H9 (cell line): ENCODE measurements around the gene CD164. TPM values are rescaled to one million over a fixed set of nuclear protein-coding genes. Genes with fewer than 3 reads are reported as not detected.

Experiments
- DNase-seq: peaks from one replicate; pipeline ENCODE4 v3.0.0-alpha.2; 2017
- H2AFZ ChIP-seq: one replicate; pipeline ENCODE4 v1.6.1; 2013; ENCODE audit warnings: mild to moderate bottlenecking, low read length, control low read depth, moderate library complexity
- H2AK5ac ChIP-seq: 2 replicates; pipeline ENCODE4 v1.6.1; 2013; ENCODE audit warnings: low read length, control low read depth, mixed read lengths; ENCODE audit not compliant: insufficient read length
- H2BK120ac ChIP-seq: one replicate; pipeline ENCODE4 v1.6.1; 2013; ENCODE audit warnings: low read depth, mild to moderate bottlenecking, low read length, control low read depth, inconsistent platforms; ENCODE audit not compliant: poor library complexity, severe bottlenecking
- H2BK12ac ChIP-seq: 2 replicates; pipeline ENCODE4 v1.6.1; 2013; ENCODE audit warnings: low read length, control low read depth, mixed read lengths, low read depth; ENCODE audit not compliant: insufficient read length
- H2BK15ac ChIP-seq: 2 replicates; pipeline ENCODE4 v1.6.1; 2013; ENCODE audit warnings: low read depth, low read length, control low read depth
- H2BK20ac ChIP-seq: one replicate; pipeline ENCODE4 v1.6.1; 2013; ENCODE audit warnings: low read depth, mild to moderate bottlenecking, low read length, control low read depth, inconsistent platforms; ENCODE audit not compliant: poor library complexity, severe bottlenecking
- H2BK5ac ChIP-seq: 2 replicates; pipeline ENCODE4 v1.6.1; 2013; ENCODE audit warnings: low read length, control low read depth, mixed read lengths; ENCODE audit not compliant: insufficient read length
- H3K14ac ChIP-seq: 2 replicates; pipeline ENCODE4 v1.6.1; 2013; ENCODE audit warnings: low read length, control low read depth; ENCODE audit not compliant: insufficient read depth
- H3K18ac ChIP-seq: 2 replicates; pipeline ENCODE4 v1.6.1; 2013; ENCODE audit warnings: low read depth, mild to moderate bottlenecking, mixed read lengths, low read length, control low read depth; ENCODE audit not compliant: insufficient read length
- H3K23ac ChIP-seq: 2 replicates; pipeline ENCODE4 v1.6.1; 2013; ENCODE audit warnings: low read length, control low read depth, mixed read lengths, low read depth; ENCODE audit not compliant: insufficient read length
- H3K23me2 ChIP-seq: 2 replicates; pipeline ENCODE4 v1.6.1; 2013; ENCODE audit warnings: low read depth, mild to moderate bottlenecking, mixed read lengths, low read length, control low read depth; ENCODE audit not compliant: insufficient read length, poor library complexity, severe bottlenecking
- H3K27ac ChIP-seq: 2 replicates; pipeline ENCODE4 v1.5.1; 2013; ENCODE audit warnings: low read length, control low read depth, mixed read lengths, low read depth; ENCODE audit not compliant: insufficient read length
- H3K27me3 ChIP-seq: 2 replicates; pipeline ENCODE4 v1.6.1; 2013; ENCODE audit warnings: low read length, control low read depth, inconsistent platforms; ENCODE audit not compliant: insufficient read depth
- H3K4ac ChIP-seq: 2 replicates; pipeline ENCODE4 v1.6.1; 2013; ENCODE audit warnings: low read depth, mild to moderate bottlenecking, control low read depth, inconsistent platforms, low read length, moderate library complexity
- H3K4me1 ChIP-seq: 2 replicates; pipeline ENCODE4 v1.6.1; 2013; ENCODE audit warnings: low read length, control low read depth, inconsistent platforms; ENCODE audit not compliant: insufficient read depth
- H3K4me2 ChIP-seq: 2 replicates; pipeline ENCODE4 v1.6.1; 2013; ENCODE audit warnings: low read length, control low read depth, mixed read lengths; ENCODE audit not compliant: insufficient read length, insufficient read depth
- H3K56ac ChIP-seq: 2 replicates; pipeline ENCODE4 v1.6.1; 2013; ENCODE audit warnings: low read depth, mild to moderate bottlenecking, mixed read lengths, low read length, control low read depth; ENCODE audit not compliant: insufficient read length
- H3K79me1 ChIP-seq: 2 replicates; pipeline ENCODE4 v1.6.1; 2013; ENCODE audit warnings: low read depth, mild to moderate bottlenecking, moderate library complexity, low read length, control low read depth, inconsistent platforms; ENCODE audit not compliant: insufficient read depth, poor library complexity, severe bottlenecking
- H3K79me2 ChIP-seq: 2 replicates; pipeline ENCODE4 v1.6.1; 2013; ENCODE audit warnings: low read length, control low read depth, inconsistent platforms; ENCODE audit not compliant: insufficient read depth
- H3K9ac ChIP-seq: 2 replicates; pipeline ENCODE4 v1.6.1; 2013; ENCODE audit warnings: low read length, control low read depth, mixed read lengths; ENCODE audit not compliant: insufficient read length; ENCODE audit errors: extremely low read depth
- H3K9me3 ChIP-seq: one replicate; pipeline ENCODE4 v1.6.1; 2013; ENCODE audit warnings: low read depth, low read length, inconsistent platforms; ENCODE audit not compliant: control insufficient read depth
- H3T11ph ChIP-seq: one replicate; pipeline ENCODE4 v1.6.1; 2013; ENCODE audit warnings: mild to moderate bottlenecking, low read length, control low read depth, inconsistent platforms
- H4K20me1 ChIP-seq: one replicate; pipeline ENCODE4 v1.6.1; 2013; ENCODE audit not compliant: control insufficient read depth, insufficient read length, insufficient read depth
- H4K5ac ChIP-seq: 2 replicates; pipeline ENCODE4 v1.6.1; 2013; ENCODE audit warnings: low read depth, mild to moderate bottlenecking, mixed read lengths, low read length, control low read depth; ENCODE audit not compliant: insufficient read length
- H4K8ac ChIP-seq: replicated peaks from 2 replicates; pipeline ENCODE4 v1.6.1; 2013; ENCODE audit warnings: low read length, control low read depth, mixed read lengths, low read depth; ENCODE audit not compliant: insufficient read length
- H4K91ac ChIP-seq: 2 replicates; pipeline ENCODE4 v1.6.1; 2013; ENCODE audit warnings: low read depth, mild to moderate bottlenecking, moderate library complexity, mixed read lengths, low read length, control low read depth; ENCODE audit not compliant: insufficient read length
- H3K27ac Mint-ChIP-seq, 3 experiments: 2 replicates in 2 of 3; 3 replicates in 1 of 3; pipeline ENCODE4 v1.8.0; 2020 to 2021; ENCODE audit warnings: mixed read lengths in 3 of 3, mild to moderate bottlenecking in 1 of 3, moderate library complexity in 1 of 3
- H3K27me3 Mint-ChIP-seq: 2 replicates; pipeline ENCODE4 v1.8.0; 2021; ENCODE audit warnings: low read depth, mild to moderate bottlenecking, moderate library complexity, mixed read lengths
- H3K36me3 Mint-ChIP-seq, 3 experiments: 2 replicates in 2 of 3; 3 replicates in 1 of 3; pipeline ENCODE4 v1.8.0; 2020 to 2021; ENCODE audit warnings: low read depth in 3 of 3, mixed read lengths in 3 of 3; ENCODE audit not compliant: insufficient read depth in 1 of 3
- H3K4me1 Mint-ChIP-seq, 2 experiments: 2 replicates each; pipeline ENCODE4 v1.8.0; 2020; ENCODE audit warnings: mixed read lengths in 2 of 2
- H3K4me3 Mint-ChIP-seq, 2 experiments: 2 replicates in 1 of 2; 3 replicates in 1 of 2; pipeline ENCODE4 v1.8.0; 2020 to 2021; ENCODE audit warnings: mild to moderate bottlenecking in 2 of 2, mixed read lengths in 2 of 2, moderate library complexity in 1 of 2
- H3K9me3 Mint-ChIP-seq, 2 experiments: 2 replicates in 1 of 2; 3 replicates in 1 of 2; pipeline ENCODE4 v1.8.0; 2020; ENCODE audit warnings: mild to moderate bottlenecking in 2 of 2, mixed read lengths in 2 of 2, moderate library complexity in 1 of 2
- CTCF ChIP-seq: fragments of 200-600 bp; sonication (generic); conservative IDR thresholded peaks from 3 replicates; pipeline ENCODE4 v1.8.0; 2021; ENCODE audit warnings: antibody characterized with exemption, mild to moderate bottlenecking
- WGBS: extraction: QIAGEN DNeasy Blood & Tissue Kit; methylation state at CpG from one replicate; pipeline ENCODE4 v1.1.7; 2013; ENCODE audit warnings: missing lambda C conversion rate, low lambda C conversion rate, mixed read lengths; ENCODE audit not compliant: insufficient read length; ENCODE audit errors: extremely low coverage; 5-methylcytosine and 5-hydroxymethylcytosine counted together
- total RNA-seq: library from RNA; stranded (reverse); gene quantifications from 2 replicates; pipeline ENCODE4 v1.2.1, GENCODE V29; 2021

Gene CD164
- total RNA-seq, 1 experiment from 2014 or later = 130 TPM

GRCh38 chr6:109345986-109346385 is 36.3 kb downstream of the CD164 start:
- Histone ChIP-seq H3K4me2 (no peak overlapping the region), H2BK20ac (no peak overlapping the region), H3K27me3 (no peaks in the 10 kb centered on the region), H2BK5ac (no peak overlapping the region), H3K27ac (no peak overlapping the region), H3K4ac (no peak overlapping the region), H3K23ac (no peak overlapping the region), H3K9me3 (no peaks in the 10 kb centered on the region), H2BK12ac (no peak overlapping the region), H3K18ac (no peak overlapping the region), H2BK120ac (no peak overlapping the region), H4K5ac (no peak overlapping the region), H3T11ph (no peak overlapping the region), H4K20me1 (no peaks in the 10 kb centered on the region), H2BK15ac (no peak overlapping the region), H3K79me2 (no peaks in the 10 kb centered on the region), H3K9ac (no peak overlapping the region), H3K79me1 (no peaks in the 10 kb centered on the region), H3K14ac (no peak overlapping the region), H4K8ac (no peak overlapping the region), H2AFZ (no peak overlapping the region), H4K91ac (no peak overlapping the region), H3K23me2 (no peaks in the 10 kb centered on the region), H2AK5ac (no peak overlapping the region), H3K56ac (no peak overlapping the region), H3K4me1 (no peaks in the 10 kb centered on the region)
- H3K27ac Mint-ChIP-seq = peak overlapping the region in 1 of 3 experiments; percentile 55; a peak in 2 of 7 replicates
- H3K9me3 Mint-ChIP-seq = no peaks in the 10 kb centered on the region
- TF ChIP-seq CTCF = no peak
- no peak overlapping the region for H3K4me3 Mint-ChIP-seq
- H3K27me3 Mint-ChIP-seq = no peaks in the 10 kb centered on the region
- WGBS = no CpG with 5 or more reads among the region's 4 CpGs
- no peak for DNase-seq
- no peaks in the 10 kb centered on the region; a peak in 1 of 7 replicates for H3K36me3 Mint-ChIP-seq
- peaks cover 5 to 9% of the 10 kb centered on the region in 2 experiments for H3K4me1 Mint-ChIP-seq
